GM12801 (cell line): Measurements from ENCODE around the gene NCKAP5.

Experiments
- CTCF ChIP-seq: IDR thresholded peaks from one replicate; pipeline ENCODE4 v1.5.1; 2011; ENCODE audit warnings: control low read depth; ENCODE audit not compliant: insufficient read length; ENCODE audit errors: extremely low read depth

The NCKAP5 gene

GRCh38 chr2:133438848-133439564 lies 129.3 kb downstream of the NCKAP5 start:
- TF ChIP-seq CTCF, result no peak

GRCh38 chr2:133438026-133438425 lies 130.2 kb downstream of the NCKAP5 start:
- no peak for TF ChIP-seq CTCF

GRCh38 chr2:133437492-133437891 lies 130.8 kb downstream of the NCKAP5 start:
- TF ChIP-seq CTCF, result no peak

- no peak for TF ChIP-seq CTCF
Measured at GRCh38 chr2:133434959-133435668, 133.1 kb downstream of the NCKAP5 start.

GRCh38 chr2:133433455-133434451 lies 134.5 kb downstream of the NCKAP5 start:
- TF ChIP-seq CTCF, result no peak

- no peak for TF ChIP-seq CTCF
Measured at GRCh38 chr2:133432778-133433177, 135.5 kb downstream of the NCKAP5 start.

GRCh38 chr2:133431289-133431688 lies 137.0 kb downstream of the NCKAP5 start:
- no peak for TF ChIP-seq CTCF
